Measurements from ENCODE around the gene TMEM59. TPM values are rescaled to one million over a fixed set of nuclear protein-coding genes. Genes with fewer than 3 reads are reported as not detected.

The TMEM59 gene
- 112 to 135 TPM (median 122 TPM) in 5 replicates for total RNA-seq (2022; extraction: Qiagen RNA extraction)

DNA sequence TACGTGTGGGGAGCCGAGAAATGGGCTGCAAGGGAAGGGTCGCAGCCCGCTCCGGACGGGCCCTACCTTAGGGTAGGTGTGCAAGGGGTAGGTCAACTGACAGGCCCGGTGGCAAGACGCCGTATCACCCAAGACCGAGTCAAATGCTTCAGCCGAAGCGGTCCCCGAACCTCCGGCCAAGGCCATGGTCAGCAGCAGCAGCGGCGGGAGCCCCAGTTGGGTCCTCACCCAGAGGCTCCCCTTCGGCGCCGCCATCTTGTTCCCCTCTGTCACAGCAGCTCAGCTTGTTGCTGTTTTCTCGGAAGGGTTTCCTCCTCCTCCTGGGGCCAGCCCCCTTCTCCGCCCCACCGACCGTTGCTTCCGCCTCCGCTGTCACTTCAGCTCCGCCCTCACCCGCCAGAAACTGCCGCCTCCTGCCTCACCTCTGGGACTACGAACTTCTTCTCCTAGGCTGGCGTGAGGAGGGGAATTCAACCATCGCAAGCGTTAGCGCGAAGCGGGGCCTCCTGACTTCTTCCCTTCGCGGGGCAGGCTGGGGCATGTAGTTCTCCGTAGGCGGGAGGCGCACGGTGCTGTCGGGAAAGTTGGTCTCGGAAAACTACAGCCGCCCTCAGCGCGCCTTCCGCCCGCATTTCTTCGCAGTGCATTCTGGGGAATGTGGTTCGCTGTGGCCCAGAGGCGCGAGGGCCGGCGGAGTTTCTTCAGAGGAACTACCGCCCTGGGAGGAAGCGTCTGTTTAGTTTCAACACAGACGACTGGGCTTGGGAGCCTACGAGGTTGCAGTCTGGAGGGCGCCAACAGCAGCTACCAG lies at the start of gene TMEM59, which contains the start of gene TCEANC2:
Gene TMEM59, minus strand, starts transcription at position 271 of the 811 bp plus-strand sequence. Its CDS starts 16 bp downstream, at position 255.
Gene TCEANC2, plus strand, starts transcription at position 675 of the 811 bp plus-strand sequence. CDS start 815 bp downstream, outside the sequence.

GRCh38 chr1:54017979-54018378 lies 35.0 kb downstream of the TMEM59 start, which contains the start of gene LDLRAD1:
TSS of gene LDLRAD1 (minus strand) at chr1:54018186. CDS start at chr1:54018112, 74 bp downstream.

Other genes with a start within 250 kb of the TMEM59 start
- gene NDC1, start 214.9 kb downstream of the TMEM59 start, total RNA-seq (2022; extraction: Qiagen RNA extraction): 20.8 to 25.0 TPM (median 23.6 TPM) in 5 replicates
- 11.2 to 14.5 TPM (median 12.3 TPM) in 5 replicates for gene YIPF1, start 163.4 kb downstream of the TMEM59 start, total RNA-seq (2022; extraction: Qiagen RNA extraction)
- not detected in 5 replicates for gene DIO1, start 159.0 kb downstream of the TMEM59 start, total RNA-seq (2022; extraction: Qiagen RNA extraction)
- 26.2 to 42.2 TPM (median 28.2 TPM) in 5 replicates for gene IFT25, start 107.5 kb downstream of the TMEM59 start, total RNA-seq (2022; extraction: Qiagen RNA extraction)
- gene LRRC42, start 106.9 kb downstream of the TMEM59 start, total RNA-seq (2022; extraction: Qiagen RNA extraction): 27.0 to 31.7 TPM (median 29.3 TPM) in 5 replicates
- not detected in 5 replicates for gene LDLRAD1, start 35.0 kb downstream of the TMEM59 start, total RNA-seq (2022; extraction: Qiagen RNA extraction)
- gene TCEANC2, start 404 bp upstream of the TMEM59 start, total RNA-seq (2022; extraction: Qiagen RNA extraction): 1.8 to 2.4 TPM (median 2.1 TPM) in 5 replicates
- 0.05 TPM in 1 of 5 replicates, not detected in the others for gene CDCP2, start 99.8 kb upstream of the TMEM59 start, total RNA-seq (2022; extraction: Qiagen RNA extraction)
- 2.2 to 3.7 TPM (median 3.4 TPM) in 5 replicates for gene CYB5RL, start 146.8 kb upstream of the TMEM59 start, total RNA-seq (2022; extraction: Qiagen RNA extraction)
- 84.1 to 97.0 TPM (median 96.1 TPM) in 5 replicates for gene MRPL37, start 147.0 kb upstream of the TMEM59 start, total RNA-seq (2022; extraction: Qiagen RNA extraction)

All from A549 treated with Mapracorat at 1 μM for 4 hours (cell line).